Skeletal muscle satellite cell (primary cell): ENCODE data around the gene MMAB. TPM values are rescaled to one million over a fixed set of nuclear protein-coding genes. Genes with fewer than 3 reads are reported as not detected.

Experiments
- H3K27me3 ChIP-seq: 2 replicates; pipeline ENCODE4 v1.7.0; 2013; ENCODE audit warnings: low read length; ENCODE audit not compliant: control insufficient read depth, insufficient read depth
- H3K36me3 ChIP-seq: 2 replicates; pipeline ENCODE4 v1.7.0; 2013; ENCODE audit warnings: mild to moderate bottlenecking, control low read depth, low read length; ENCODE audit not compliant: insufficient read depth
- H3K4me1 ChIP-seq: 2 replicates; pipeline ENCODE4 v1.7.0; 2013; ENCODE audit warnings: low read length; ENCODE audit not compliant: control insufficient read depth, insufficient read depth
- H3K4me2 ChIP-seq: 2 replicates; pipeline ENCODE4 v1.7.0; 2013; ENCODE audit warnings: mild to moderate bottlenecking, low read length
- H3K4me3 ChIP-seq: 2 replicates; pipeline ENCODE4 v1.7.0; 2013; ENCODE audit warnings: low read length
- H3K9ac ChIP-seq: 2 replicates; pipeline ENCODE4 v1.7.0; 2013; ENCODE audit warnings: mild to moderate bottlenecking, low read depth, low read length, moderate library complexity
- H3K9me3 ChIP-seq: replicated peaks from 2 replicates; pipeline ENCODE4 v1.7.0; 2013; ENCODE audit warnings: mild to moderate bottlenecking, control low read depth, low read length
- total RNA-seq: library from RNA; depleted of rRNA; stranded (reverse); fragments of >200 nt; gene quantifications from 2 replicates; pipeline ENCODE4 v1.2.3, GENCODE V29; 2012; rRNA removed

The MMAB gene
- total RNA-seq, result 20.8 and 27.9 TPM in 2 replicates

GRCh38 chr12:109573029-109573913 is at the start of gene MMAB, which contains the start of gene MVK:
Gene MMAB, minus strand, starts transcription at chr12:109573504. Its CDS starts 24 bp downstream, at chr12:109573480.
Gene MVK, plus strand, starts transcription at chr12:109573794. Its CDS starts 1,029 bp downstream, at chr12:109574823.
- Histone ChIP-seq H3K4me1 (peaks cover 17% of the 10 kb centered on the region), H3K4me3 (peak within 1 kb of the TSS; percentile 99), H3K27me3 (no peaks in the 10 kb centered on the region), H3K4me2 (peak within 1 kb of the TSS; percentile 97), H3K9me3 (no peaks in the 10 kb centered on the region), H3K36me3 (peaks cover 14% of the 10 kb centered on the region), H3K9ac (peak within 1 kb of the TSS; percentile 90)

DNA sequence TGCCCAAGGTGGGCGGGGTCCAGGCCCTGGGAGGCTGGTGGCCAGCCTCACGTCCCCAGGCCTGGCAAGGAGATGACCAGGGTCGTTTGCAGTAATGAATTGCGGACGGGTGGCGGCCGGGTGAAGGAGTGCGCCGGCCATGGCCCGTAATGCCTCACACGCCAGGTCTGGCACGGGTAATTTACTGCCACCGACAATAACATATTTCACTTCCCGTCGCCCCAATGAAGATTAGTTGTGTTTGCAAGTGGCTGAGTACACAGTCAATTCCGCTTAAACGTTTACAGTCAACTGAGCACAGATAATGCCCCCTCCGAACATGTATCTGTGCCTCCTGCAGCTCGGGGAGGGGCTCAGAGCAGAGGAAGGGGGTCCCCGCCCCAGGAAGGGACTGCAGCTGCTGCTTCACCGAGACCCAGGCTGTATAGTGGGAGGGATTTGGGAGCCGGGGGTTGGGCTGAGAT is 48.6 kb upstream of the MMAB start:
- Histone ChIP-seq H3K4me1 (no peaks in the 10 kb centered on the region), H3K4me2 (no peak overlapping the region)

DNA sequence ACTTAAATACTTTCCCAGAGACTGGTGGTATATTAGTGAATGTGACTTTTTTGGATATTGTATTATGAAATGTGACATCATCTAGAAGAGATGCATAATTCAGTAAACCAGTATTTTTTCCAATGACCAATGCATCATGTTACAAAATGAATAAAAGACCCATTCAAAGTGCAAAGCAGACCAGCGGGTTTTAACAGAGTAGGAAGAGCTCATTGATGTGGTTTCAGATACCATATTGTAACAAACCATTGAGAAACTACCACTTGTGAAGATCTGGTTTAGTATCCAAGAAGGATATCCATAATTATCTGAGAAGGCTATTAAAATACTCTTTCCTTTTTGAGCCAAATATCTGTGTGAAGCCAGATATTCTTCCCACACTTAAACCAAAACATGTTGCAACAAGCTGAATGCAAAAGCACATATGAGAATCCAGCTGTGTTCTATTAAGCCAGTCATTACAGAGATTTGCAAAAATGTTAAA is 47.9 kb upstream of the MMAB start:
- Histone ChIP-seq H3K27me3 (peaks cover 69% of the 10 kb centered on the region), H3K4me2 (no peak overlapping the region), H3K36me3 (no peaks in the 10 kb centered on the region), H3K4me1 (no peaks in the 10 kb centered on the region), H3K9ac (no peak overlapping the region), H3K4me3 (no peak overlapping the region), H3K9me3 (no peaks in the 10 kb centered on the region)

More for the DNA sequence above, 48.6 kb upstream of the MMAB start:
- H3K36me3 ChIP-seq, result no peaks in the 10 kb centered on the region
- no peak overlapping the region for H3K9ac ChIP-seq
- no peak overlapping the region for H3K4me3 ChIP-seq
- no peaks in the 10 kb centered on the region for H3K9me3 ChIP-seq
- H3K27me3 ChIP-seq, result peaks cover 69% of the 10 kb centered on the region

GRCh38 chr12:109619002-109619604 is 45.8 kb upstream of the MMAB start:
- no peak overlapping the region for H3K4me3 ChIP-seq
- no peaks in the 10 kb centered on the region for H3K9me3 ChIP-seq
- no peak overlapping the region for H3K9ac ChIP-seq
- peaks cover 84% of the 10 kb centered on the region for H3K27me3 ChIP-seq
- no peaks in the 10 kb centered on the region for H3K4me1 ChIP-seq
- no peaks in the 10 kb centered on the region for H3K36me3 ChIP-seq
- no peak overlapping the region for H3K4me2 ChIP-seq

GRCh38 chr12:109618082-109618481 is 44.8 kb upstream of the MMAB start:
- Histone ChIP-seq H3K4me3 (no peak overlapping the region), H3K36me3 (no peaks in the 10 kb centered on the region), H3K9ac (no peak overlapping the region), H3K9me3 (no peaks in the 10 kb centered on the region), H3K4me1 (no peaks in the 10 kb centered on the region), H3K4me2 (no peak overlapping the region), H3K27me3 (peaks cover 94% of the 10 kb centered on the region)

- H3K36me3 ChIP-seq, result no peaks in the 10 kb centered on the region
- no peak overlapping the region for H3K9ac ChIP-seq
- H3K27me3 ChIP-seq, result peaks cover 96% of the 10 kb centered on the region
- no peaks in the 10 kb centered on the region for H3K9me3 ChIP-seq
- no peaks in the 10 kb centered on the region for H3K4me1 ChIP-seq
- no peak overlapping the region for H3K4me2 ChIP-seq
- H3K4me3 ChIP-seq, result no peak overlapping the region
Measured at GRCh38 chr12:109617491-109617890, 44.2 kb upstream of the MMAB start.

- Histone ChIP-seq H3K4me2 (no peak overlapping the region), H3K36me3 (no peaks in the 10 kb centered on the region), H3K4me3 (no peak overlapping the region), H3K9ac (no peak overlapping the region), H3K4me1 (no peaks in the 10 kb centered on the region), H3K9me3 (no peaks in the 10 kb centered on the region), H3K27me3 (peaks cover 94% of the 10 kb centered on the region)
Measured at GRCh38 chr12:109615556-109616229, 42.4 kb upstream of the MMAB start.

- H3K27me3 ChIP-seq, result peaks cover 92% of the 10 kb centered on the region
- no peak overlapping the region for H3K4me3 ChIP-seq
- H3K4me2 ChIP-seq, result no peak overlapping the region
- H3K9ac ChIP-seq, result no peak overlapping the region
- no peaks in the 10 kb centered on the region for H3K9me3 ChIP-seq
- no peaks in the 10 kb centered on the region for H3K36me3 ChIP-seq
- no peaks in the 10 kb centered on the region for H3K4me1 ChIP-seq
Measured at GRCh38 chr12:109613649-109614455, 40.5 kb upstream of the MMAB start.

GRCh38 chr12:109612975-109613502 is 39.7 kb upstream of the MMAB start:
- H3K9ac ChIP-seq, result no peak overlapping the region
- peaks cover 89% of the 10 kb centered on the region for H3K27me3 ChIP-seq
- no peak overlapping the region for H3K4me2 ChIP-seq
- no peaks in the 10 kb centered on the region for H3K9me3 ChIP-seq
- H3K4me1 ChIP-seq, result no peaks in the 10 kb centered on the region
- H3K4me3 ChIP-seq, result no peak overlapping the region
- no peaks in the 10 kb centered on the region for H3K36me3 ChIP-seq

DNA sequence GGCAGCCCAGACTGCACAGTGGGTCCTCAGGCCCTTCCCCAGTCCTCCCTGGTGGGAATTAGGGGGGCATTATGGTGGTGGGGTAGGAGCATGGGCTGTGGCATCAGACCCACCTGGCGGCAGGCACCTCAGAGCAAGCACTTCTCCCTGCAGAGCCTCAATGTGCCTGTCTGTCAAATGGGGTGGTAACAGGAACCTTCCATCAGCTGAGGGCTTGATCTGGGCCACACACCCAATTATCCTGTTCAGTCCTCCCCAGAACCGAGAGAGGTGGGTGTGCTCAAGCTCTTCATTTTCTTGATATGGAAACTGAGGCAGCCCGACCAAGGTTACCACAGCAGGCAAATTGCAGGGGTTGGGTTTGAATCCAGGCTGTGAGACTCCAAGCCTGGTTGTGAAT is 38.7 kb upstream of the MMAB start:
- H3K36me3 ChIP-seq, result no peaks in the 10 kb centered on the region
- H3K4me3 ChIP-seq, result no peak overlapping the region
- no peak overlapping the region for H3K9ac ChIP-seq
- no peaks in the 10 kb centered on the region for H3K4me1 ChIP-seq
- no peaks in the 10 kb centered on the region for H3K9me3 ChIP-seq
- H3K27me3 ChIP-seq, result peaks cover 86% of the 10 kb centered on the region
- H3K4me2 ChIP-seq, result no peak overlapping the region
